HCT116 (cell line): ENCODE results near the gene AMPD3. TPM values are rescaled to one million over a fixed set of nuclear protein-coding genes. Genes with fewer than 3 reads are reported as not detected.

Experiments used
- ATAC-seq: fragments of 200-7000 bp; cut with Tn5 transposase; 2 replicates; pipeline ENCODE4 v1.9.1; 2020; ENCODE audit warnings: mild to moderate bottlenecking, moderate library complexity
- BruUV-seq: library from RNA; stranded (reverse); fragments of 400-500 nt; replicated peaks from 2 replicates; lab custom pipeline; 2021; lab: Mats Ljungman, UMichigan
- CTCF ChIA-PET: fragments of 300-600 bp; sonication (Branson Sonifier 250); formaldehyde crosslinking; loops from one replicate; lab custom pipeline; 2021; ENCODE audit warnings: antibody characterized with exemption; lab: Charles Lee
- POLR2A ChIA-PET: fragments of 300-600, 350-600 bp; sonication (Branson Sonifier 250); formaldehyde crosslinking; loops from one replicate; lab custom pipeline; 2021; ENCODE audit warnings: antibody characterized with exemption; lab: Charles Lee
- RAD21 ChIA-PET, 2 experiments: fragments of 300-600 bp; sonication (Branson Sonifier 250); formaldehyde crosslinking; loops; one replicate each; lab custom pipeline; 2023; ENCODE audit warnings: low total read pairs in 2 of 2; ENCODE audit not compliant: uncharacterized antibody in 2 of 2, unreplicated experiment in 2 of 2, low non-redundant PET in 1 of 2; lab: Charles Lee
- DNase-seq: peaks from one replicate; pipeline ENCODE4 v3.0.0-alpha.2; 2010; ENCODE audit warnings: low read depth, low spot score
- H2AFZ ChIP-seq: fragments of 200-600 bp; shearing (Covaris generic), sonication (generic); 2 replicates; pipeline ENCODE4 v1.6.1; 2017; ENCODE audit warnings: low read depth, mixed run types, mixed read lengths, antibody characterized with exemption, low read length; ENCODE audit not compliant: poor library complexity, severe bottlenecking
- H3K27ac ChIP-seq: 2 replicates; pipeline ENCODE4 v1.5.1; 2012; ENCODE audit warnings: low read depth, low read length
- H3K27me3 ChIP-seq: fragments of 200-600 bp; sonication (generic); 2 replicates; pipeline ENCODE4 v1.6.1; 2016; ENCODE audit warnings: mixed run types, low read length, mixed read lengths; ENCODE audit not compliant: insufficient read depth
- H3K36me3 ChIP-seq, 2 experiments: fragments of 200-500 bp in 1 of 2; fragments of 200-600 bp in 1 of 2; sonication (Bioruptor generic) in 1 of 2; sonication (generic) in 1 of 2; 2 replicates each; pipeline versions ENCODE4 v1.5.1 to v1.6.1; 2014 to 2016; ENCODE audit warnings: low read length in 2 of 2, inconsistent platforms in 1 of 2, mixed read lengths in 1 of 2, mixed run types in 1 of 2; ENCODE audit not compliant: insufficient read depth in 2 of 2, control insufficient read depth in 1 of 2
- H3K4me1 ChIP-seq, 2 experiments: fragments of 200-600 bp in 1 of 2; sonication (generic) in 1 of 2; 2 replicates each; pipeline versions ENCODE4 v1.5.1 to v1.6.1; 2012 to 2017; ENCODE audit warnings: low read length in 2 of 2, inconsistent platforms in 1 of 2, mild to moderate bottlenecking in 1 of 2, mixed read lengths in 1 of 2, mixed run types in 1 of 2, moderate library complexity in 1 of 2; ENCODE audit not compliant: insufficient read depth in 2 of 2, control insufficient read depth in 1 of 2
- H3K4me2 ChIP-seq: fragments of 200-600 bp; sonication (generic); 2 replicates; pipeline ENCODE4 v1.6.1; 2017; ENCODE audit warnings: mixed run types, low read length, mixed read lengths
- H3K4me3 ChIP-seq, 2 experiments: fragments of 200-600 bp in 1 of 2; sonication (generic) in 1 of 2; replicated peaks in 1 of 2; 2 replicates each; pipeline ENCODE4 v1.5.1; 2011 to 2016; ENCODE audit warnings: low read length in 2 of 2, control low read depth in 1 of 2, low read depth in 1 of 2, mild to moderate bottlenecking in 1 of 2, mixed read lengths in 1 of 2, mixed run types in 1 of 2
- H3K79me2 ChIP-seq: fragments of 200-600 bp; sonication (generic); 2 replicates; pipeline ENCODE4 v1.6.1; 2017; ENCODE audit warnings: mild to moderate bottlenecking, mixed run types, low read length, moderate library complexity, mixed read lengths; ENCODE audit not compliant: insufficient read depth
- H3K9ac ChIP-seq: fragments of 200-600 bp; sonication (generic); 2 replicates; pipeline ENCODE4 v1.6.1; 2016; ENCODE audit warnings: low read length, mixed read lengths
- H3K9me2 ChIP-seq: fragments of 200-600 bp; sonication (generic), shearing (Covaris generic); 2 replicates; pipeline ENCODE4 v1.6.1; 2017; ENCODE audit warnings: mixed run types, mild to moderate bottlenecking, moderate library complexity; ENCODE audit not compliant: insufficient read depth
- H3K9me3 ChIP-seq, 2 experiments: fragments of 200-500 bp in 1 of 2; fragments of 200-600 bp in 1 of 2; sonication (Bioruptor generic) in 1 of 2; sonication (generic) in 1 of 2; 2 replicates each; pipeline ENCODE4 v1.6.1; 2014 to 2017; ENCODE audit warnings: low read length in 2 of 2, mixed read lengths in 2 of 2, inconsistent platforms in 1 of 2, low read depth in 1 of 2, mild to moderate bottlenecking in 1 of 2, mixed run types in 1 of 2, moderate library complexity in 1 of 2; ENCODE audit not compliant: control insufficient read depth in 1 of 2, insufficient read depth in 1 of 2
- H4K20me1 ChIP-seq: fragments of 200-600 bp; sonication (generic), shearing (Covaris generic); 2 replicates; pipeline ENCODE4 v1.6.1; 2017; ENCODE audit warnings: mixed run types, mild to moderate bottlenecking, moderate library complexity; ENCODE audit not compliant: insufficient read depth
- CBX3 ChIP-seq: IDR thresholded peaks from 2 replicates; pipeline ENCODE4 v1.6.1; 2012; ENCODE audit warnings: low read depth
- CEBPB ChIP-seq: IDR thresholded peaks from 2 replicates; pipeline ENCODE4 v1.6.1; 2012; ENCODE audit warnings: low read depth
- CTCF ChIP-seq, 3 experiments: fragments of 200-600 bp in 1 of 3; sonication (generic) in 1 of 3; IDR thresholded peaks in 2 of 3; conservative IDR thresholded peaks in 1 of 3; 2 replicates each; pipeline ENCODE4 v1.5.1; 2012 to 2017; ENCODE audit warnings: low read depth in 2 of 3, low read length in 2 of 3, antibody characterized with exemption in 1 of 3, borderline replicate concordance in 1 of 3, control low read depth in 1 of 3, mild to moderate bottlenecking in 1 of 3, mixed read lengths in 1 of 3, mixed run types in 1 of 3, moderate library complexity in 1 of 3; ENCODE audit not compliant: insufficient read depth in 1 of 3
- EZH2 ChIP-seq: fragments of 200-600 bp; sonication (generic); IDR thresholded peaks from 2 replicates; pipeline ENCODE4 v1.6.1; 2017; ENCODE audit warnings: antibody characterized with exemption, mixed run types
- EZH2phosphoT487 ChIP-seq: fragments of 200-600 bp; IDR thresholded peaks from 2 replicates; pipeline ENCODE4 v1.6.1; 2018; ENCODE audit warnings: antibody characterized with exemption, borderline replicate concordance
- JUND ChIP-seq: IDR thresholded peaks from 2 replicates; pipeline ENCODE4 v1.6.1; 2012
- MAX ChIP-seq: IDR thresholded peaks from 2 replicates; pipeline ENCODE4 v1.6.1; 2012
- POLR2A ChIP-seq: IDR thresholded peaks from 2 replicates; pipeline ENCODE4 v1.7.0; 2011; ENCODE audit warnings: borderline replicate concordance; ENCODE audit not compliant: insufficient read depth, insufficient read length; ENCODE audit errors: extremely low read depth
- POLR2AphosphoS5 ChIP-seq: IDR thresholded peaks from 2 replicates; pipeline ENCODE4 v1.6.1; 2011; ENCODE audit warnings: mild to moderate bottlenecking, low read depth, low read length, moderate library complexity
- RAD21 ChIP-seq: IDR thresholded peaks from 2 replicates; pipeline ENCODE4 v1.6.1; 2012; ENCODE audit warnings: low read depth, mild to moderate bottlenecking
- REST ChIP-seq: IDR thresholded peaks from 2 replicates; pipeline ENCODE4 v1.6.1; 2012; ENCODE audit warnings: low read depth
- SIN3A ChIP-seq: IDR thresholded peaks from 2 replicates; pipeline ENCODE4 v1.6.1; 2012; ENCODE audit warnings: low read depth
- SP1 ChIP-seq: IDR thresholded peaks from 2 replicates; pipeline ENCODE4 v1.6.1; 2012; ENCODE audit warnings: low read depth
- ZBTB33 ChIP-seq: IDR thresholded peaks from 2 replicates; pipeline ENCODE4 v1.6.1; 2011; ENCODE audit warnings: mild to moderate bottlenecking, low read length, moderate library complexity; ENCODE audit not compliant: insufficient replicate concordance; ENCODE audit errors: extremely low read depth
- intact Hi-C: fragments of 100-400 bp; cut with micrococcal nuclease; formaldehyde crosslinking; loops from 2 replicates; pipeline ENCODE4 v1.10.0; 2022
- total RNA-seq: library from RNA; stranded (reverse); gene quantifications from one replicate; pipeline ENCODE4 v1.2.1, GENCODE V29; 2021; ENCODE audit not compliant: unreplicated experiment

Gene AMPD3
- total RNA-seq, 1 experiment from 2014 or later: 25.9 TPM

GRCh38 chr11:10413268-10413667, 41.8 kb upstream of the AMPD3 start:
- H3K4me2 ChIP-seq: 0 out of 2 replicates have a peak overlapping the region, but pooled peaks have one; percentile 13
- no peak for TF ChIP-seq POLR2A
- no peak for TF ChIP-seq JUND
- no peak for TF ChIP-seq EZH2
- TF ChIP-seq SIN3A: no peak
- TF ChIP-seq ZBTB33: no peak
- no peak for TF ChIP-seq EZH2phosphoT487
- no peak for TF ChIP-seq CEBPB
- no peak for TF ChIP-seq MAX
- TF ChIP-seq RAD21: peak; percentile 84
- no peak for TF ChIP-seq POLR2AphosphoS5
- no peak for TF ChIP-seq SP1
- peak; percentile 34 to 75 (median 35); a peak in 4 of 6 replicates for TF ChIP-seq CTCF (IDR thresholded peaks at IDR 0.05 in 2 of 3, conservative IDR thresholded peaks at IDR 0.05 in 1 of 3; ENCODE audit: borderline replicate concordance in 1 of 3, insufficient read depth in 1 of 3, low read depth in 2 of 3, low read length in 2 of 3)
- no peak for TF ChIP-seq REST
- peak; percentile 45; the same call in 1 of the 2 replicates for TF ChIP-seq CBX3
- no peaks in the 10 kb centered on the region for H3K79me2 ChIP-seq
- H3K27ac ChIP-seq: no peak overlapping the region
- no peaks in the 10 kb centered on the region for H3K36me3 ChIP-seq
- DNase-seq (peak; percentile 28), ATAC-seq (peak; percentile 86)
- no peak overlapping the region for H3K4me3 ChIP-seq
- intact Hi-C loops: no loop called here
- no peaks in the 10 kb centered on the region for H3K9me2 ChIP-seq
- H3K27me3 ChIP-seq: no peaks in the 10 kb centered on the region
- H3K9me3 ChIP-seq: no peaks in the 10 kb centered on the region
- H2AFZ ChIP-seq: no peak overlapping the region
- BruUV-seq: no TSS peak
- no peak overlapping the region for H3K9ac ChIP-seq
- ChIA-PET CTCF (interaction anchor here (1.0 to 2.4 kb wide), 10 partner anchors 9 to 338 kb away, joined by 3 to 18 read pairs (median 4); partner anchors contain the start of genes CTR9 and RNF141), POLR2A (interaction anchor here (0.6 to 0.8 kb wide), 2 partner anchors 31 to 108 kb away, joined by 3 to 4 read pairs; partner anchors contain the start of gene ADM), RAD21 (interaction anchor here (0.6 to 1.8 kb wide), 9 partner anchors 12 to 552 kb away, joined by 3 to 8 read pairs (median 4); no protein-coding TSS in a partner anchor)
- peaks cover 0 to 38% of the 10 kb centered on the region in 2 experiments; a peak in 3 of 4 replicates for H3K4me1 ChIP-seq
- no peaks in the 10 kb centered on the region for H4K20me1 ChIP-seq
